ENCODE results near the gene RAB25.
"Not testable (repeated sequence)": the region's sequence is repeated elsewhere in the genome, so short reads cannot be mapped to it uniquely, and the experiment has no call there.

Gene RAB25

GRCh38 chr1:156104065-156104810 is 43.3 kb downstream of the RAB25 start:
- peak; percentile 64 for DNase-seq

GRCh38 chr1:156104861-156105832 is 44.2 kb downstream of the RAB25 start:
- no peak for DNase-seq

DNA sequence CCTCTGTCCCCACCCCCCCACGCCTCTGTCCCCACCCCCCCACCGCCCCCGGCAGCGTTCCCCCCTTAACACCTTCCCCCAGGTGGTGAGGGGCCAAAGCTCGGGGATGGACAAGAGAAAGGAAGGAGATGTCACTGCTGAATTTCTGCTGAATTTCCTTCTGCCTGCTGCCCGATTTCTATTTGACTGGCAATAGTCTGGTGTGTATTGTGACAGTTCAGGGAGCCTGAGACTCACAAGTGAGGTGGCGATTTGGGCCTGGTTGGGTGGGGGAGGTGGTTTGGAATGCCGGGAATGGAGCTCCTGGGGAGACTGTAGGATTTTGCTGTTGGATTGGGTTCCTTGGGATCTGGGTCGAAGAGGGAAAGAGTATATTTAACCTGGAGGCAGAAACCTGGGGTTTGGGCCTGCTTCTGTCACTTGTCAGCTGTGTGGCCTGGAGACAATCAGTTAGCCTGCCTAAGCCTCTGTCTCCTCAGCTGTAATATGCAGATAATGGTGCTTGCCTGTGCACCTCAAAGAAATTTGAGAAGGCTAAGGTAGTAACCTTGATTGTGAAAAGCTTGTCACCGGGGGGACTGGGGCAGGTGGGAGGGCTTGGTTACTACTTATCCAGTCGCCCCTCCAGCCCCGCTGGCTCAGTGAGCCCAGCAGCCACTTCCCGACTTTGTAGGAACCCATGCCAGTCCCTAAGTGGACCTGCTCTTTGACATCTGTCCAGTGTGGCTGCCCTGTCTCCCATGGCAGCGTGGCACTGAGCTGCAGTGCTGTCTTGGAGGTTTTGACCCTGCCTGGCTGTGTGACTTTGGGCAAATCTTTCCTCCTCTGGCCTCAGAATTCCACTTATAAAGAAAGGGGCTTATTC is 45.9 kb downstream of the RAB25 start:
- no peak for DNase-seq

DNA sequence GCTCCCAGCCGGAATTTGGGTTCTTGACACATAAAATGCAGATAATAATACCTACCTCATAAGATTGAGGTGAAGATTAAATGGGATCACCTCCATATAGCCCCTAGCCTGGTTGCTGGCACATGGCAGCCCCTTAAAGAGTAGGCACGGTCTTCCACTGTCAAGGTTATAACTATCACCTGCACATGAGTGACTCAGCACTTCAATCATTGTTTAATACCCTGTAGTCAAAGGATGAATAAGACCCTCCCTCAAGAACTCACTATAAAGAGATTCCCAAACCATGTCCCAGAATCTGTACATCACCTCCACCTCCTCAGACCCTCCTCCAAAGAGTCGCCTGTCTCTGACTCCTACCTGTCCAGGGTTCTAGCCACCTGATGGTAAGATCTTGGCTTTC is 47.1 kb downstream of the RAB25 start:
- no peak for DNase-seq

- DNase-seq, result no peak
These were observed 47.8 kb downstream of the RAB25 start for GRCh38 chr1:156108664-156109241.

GRCh38 chr1:156110252-156110651 is 49.3 kb downstream of the RAB25 start:
- no peak for DNase-seq

DNA sequence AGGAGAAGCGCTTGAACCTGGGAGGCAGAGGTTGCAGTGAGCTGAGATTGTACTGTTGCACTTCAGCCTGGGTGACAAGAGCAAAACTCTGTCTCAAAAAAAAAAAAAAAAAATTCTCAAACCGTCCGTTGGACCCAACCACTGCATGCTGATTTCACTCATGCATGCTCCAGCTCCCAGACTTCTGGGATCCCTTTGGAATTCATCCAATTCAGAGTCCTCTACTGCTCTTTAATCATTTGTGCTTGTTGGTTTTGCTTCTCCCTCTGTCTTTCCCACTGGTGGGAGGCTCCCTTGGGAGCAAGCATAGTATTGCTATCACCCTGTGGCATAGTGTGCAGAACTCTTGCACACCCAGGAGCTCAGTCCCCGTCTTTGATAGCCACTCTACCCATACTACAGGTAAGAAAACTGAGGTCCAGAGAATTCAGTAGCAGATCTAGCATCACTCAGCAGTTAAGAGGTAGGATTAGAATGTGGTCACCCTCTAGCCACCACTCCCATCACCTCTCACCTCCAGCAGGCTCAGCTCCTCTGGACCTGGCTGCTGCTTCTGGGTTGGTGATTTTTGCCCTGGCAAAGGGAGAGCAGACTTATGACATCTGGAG is 50.5 kb downstream of the RAB25 start:
- DNase-seq, result no peak

GRCh38 chr1:156112276-156113137 is 51.5 kb downstream of the RAB25 start:
- no peak for DNase-seq

DNA sequence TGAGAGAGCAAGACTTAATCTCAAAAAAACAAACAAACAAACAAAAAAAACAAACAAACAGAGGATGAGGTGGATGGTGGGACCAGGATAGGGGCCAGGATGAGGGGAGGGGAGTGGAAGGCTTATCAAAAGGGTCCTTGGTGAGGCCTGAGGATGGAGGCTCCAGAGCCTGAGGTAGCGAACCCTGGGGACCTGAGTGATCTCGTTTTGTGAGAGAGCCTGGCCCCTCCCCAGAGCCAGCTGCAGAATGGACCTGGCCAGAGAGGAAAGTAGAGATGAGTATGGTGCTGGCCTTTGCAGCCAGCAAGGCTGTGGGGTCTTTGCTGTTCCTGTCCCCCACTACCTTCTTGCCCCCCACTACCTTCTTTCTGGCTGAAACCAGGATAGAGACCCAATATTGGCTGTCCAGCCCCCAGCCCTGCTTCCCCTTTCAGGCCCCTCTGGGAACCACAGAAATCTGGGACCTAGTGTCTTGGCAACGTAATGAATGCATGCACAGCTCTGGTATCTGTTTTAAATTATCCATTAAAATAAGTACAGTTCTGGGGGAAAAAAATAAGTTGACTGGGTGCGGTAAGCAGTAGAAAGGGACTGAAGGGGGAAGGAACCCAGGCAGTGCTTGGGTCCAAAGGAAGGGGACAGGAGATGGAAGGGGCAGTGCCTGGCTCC is 52.5 kb downstream of the RAB25 start:
- DNase-seq, result no peak

DNA sequence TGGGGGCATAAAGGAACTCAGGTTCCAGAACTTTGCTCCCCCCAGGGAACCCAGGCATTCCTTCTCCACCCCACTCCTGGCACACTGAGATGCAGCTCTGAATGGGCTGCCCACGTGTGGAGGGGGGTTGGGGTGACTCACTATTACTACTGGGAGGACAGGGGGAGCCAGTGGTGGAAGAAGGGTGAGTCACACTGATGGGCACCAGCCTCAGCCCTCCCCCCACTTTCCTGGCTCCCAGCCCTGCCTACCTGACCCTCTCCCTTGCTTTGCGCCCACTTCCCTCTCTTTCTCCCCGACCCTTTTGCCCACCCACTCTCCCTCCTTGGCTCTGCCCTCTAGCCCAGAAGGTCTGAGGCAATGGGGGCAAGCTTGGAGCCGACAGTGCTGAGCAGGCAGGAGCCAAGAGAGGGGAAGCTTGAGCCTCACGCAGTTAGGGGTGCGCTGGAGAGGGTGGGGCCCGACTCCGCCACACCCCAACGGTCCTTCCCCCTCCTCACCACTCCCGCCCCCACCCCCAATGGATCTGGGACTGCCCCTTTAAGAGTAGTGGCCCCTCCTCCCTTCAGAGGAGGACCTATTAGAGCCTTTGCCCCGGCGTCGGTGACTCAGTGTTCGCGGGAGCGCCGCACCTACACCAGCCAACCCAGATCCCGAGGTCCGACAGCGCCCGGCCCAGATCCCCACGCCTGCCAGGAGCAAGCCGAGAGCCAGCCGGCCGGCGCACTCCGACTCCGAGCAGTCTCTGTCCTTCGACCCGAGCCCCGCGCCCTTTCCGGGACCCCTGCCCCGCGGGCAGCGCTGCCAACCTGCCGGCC is 53.4 kb downstream of the RAB25 start, which contains the start of gene LMNA:
Gene LMNA, plus strand, starts transcription at position 611 of the 818 bp plus-strand sequence. CDS start 208 bp downstream, outside the sequence.
- DNase-seq, result peak; percentile 64

DNA sequence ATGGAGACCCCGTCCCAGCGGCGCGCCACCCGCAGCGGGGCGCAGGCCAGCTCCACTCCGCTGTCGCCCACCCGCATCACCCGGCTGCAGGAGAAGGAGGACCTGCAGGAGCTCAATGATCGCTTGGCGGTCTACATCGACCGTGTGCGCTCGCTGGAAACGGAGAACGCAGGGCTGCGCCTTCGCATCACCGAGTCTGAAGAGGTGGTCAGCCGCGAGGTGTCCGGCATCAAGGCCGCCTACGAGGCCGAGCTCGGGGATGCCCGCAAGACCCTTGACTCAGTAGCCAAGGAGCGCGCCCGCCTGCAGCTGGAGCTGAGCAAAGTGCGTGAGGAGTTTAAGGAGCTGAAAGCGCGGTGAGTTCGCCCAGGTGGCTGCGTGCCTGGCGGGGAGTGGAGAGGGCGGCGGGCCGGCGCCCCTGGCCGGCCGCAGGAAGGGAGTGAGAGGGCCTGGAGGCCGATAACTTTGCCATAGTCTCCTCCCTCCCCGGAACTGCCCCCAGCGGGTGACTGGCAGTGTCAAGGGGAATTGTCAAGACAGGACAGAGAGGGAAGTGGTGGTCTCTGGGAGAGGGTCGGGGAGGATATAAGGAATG is 54.1 kb downstream of the RAB25 start:
- no peak for DNase-seq

GRCh38 chr1:156115514-156116374 is 54.8 kb downstream of the RAB25 start:
- DNase-seq, result no peak

- DNase-seq, result not testable (repeated sequence)
These were observed 55.8 kb downstream of the RAB25 start for GRCh38 chr1:156116731-156117130.

GRCh38 chr1:156117414-156118176 is 56.6 kb downstream of the RAB25 start:
- DNase-seq, result no peak

- no peak for DNase-seq
These were observed 57.4 kb downstream of the RAB25 start for GRCh38 chr1:156118177-156118868.

GRCh38 chr1:156119503-156120209 is 58.7 kb downstream of the RAB25 start:
- no peak for DNase-seq
